KG1 (cell line): Measurements from ENCODE around the gene HAND2.

Source experiments
- DNase-seq: peaks from one replicate; lab custom pipeline; 2025; lab: John Stamatoyannopoulos, UW

HAND2 gene

DNA sequence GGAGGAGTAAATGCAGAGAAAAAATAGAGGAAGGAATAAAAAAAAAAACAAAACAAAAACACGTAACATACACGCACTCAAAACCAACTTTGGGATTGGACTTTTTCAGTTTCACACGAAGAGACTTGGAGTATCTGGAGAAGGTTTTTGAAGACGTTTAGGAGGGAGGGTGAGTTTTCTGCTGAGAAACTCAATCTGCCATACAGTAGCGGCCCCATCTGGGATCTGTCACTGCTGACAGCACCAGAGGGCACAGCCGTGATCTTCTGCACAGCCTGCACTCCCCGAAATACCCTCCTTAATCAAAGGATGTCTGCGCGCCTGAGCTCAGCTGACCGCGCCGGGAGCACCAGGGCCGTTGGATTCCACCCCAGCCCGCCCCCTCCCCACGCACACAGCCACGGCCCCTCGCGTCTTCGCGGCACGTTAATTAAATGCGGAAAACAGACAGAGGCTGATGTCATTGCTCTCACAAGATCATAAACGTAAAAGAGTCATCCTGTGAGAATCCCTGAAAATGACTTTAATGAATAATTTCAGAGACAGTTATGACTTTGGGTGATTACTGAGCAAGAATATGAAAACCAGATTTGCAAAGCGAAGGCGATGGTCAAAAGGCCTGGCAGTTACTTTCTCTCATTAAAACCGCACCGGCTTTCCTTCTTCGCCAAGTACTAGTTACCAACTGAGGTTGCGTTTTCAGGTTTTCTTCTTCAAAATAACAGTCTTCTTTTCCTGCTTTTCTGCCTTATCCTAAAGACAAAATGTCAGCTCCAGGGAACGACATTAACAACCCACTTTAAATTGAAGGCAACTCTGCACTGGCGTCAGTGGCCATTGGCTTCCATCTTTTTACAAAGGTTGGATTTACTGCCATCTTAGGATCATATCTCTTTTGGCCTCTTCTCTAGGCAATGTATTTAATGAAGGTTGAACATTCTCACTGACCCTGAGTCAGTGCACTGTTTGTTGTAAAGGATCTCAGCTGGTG lies 10.6 kb downstream of the HAND2 start:
- no peak for DNase-seq

DNA sequence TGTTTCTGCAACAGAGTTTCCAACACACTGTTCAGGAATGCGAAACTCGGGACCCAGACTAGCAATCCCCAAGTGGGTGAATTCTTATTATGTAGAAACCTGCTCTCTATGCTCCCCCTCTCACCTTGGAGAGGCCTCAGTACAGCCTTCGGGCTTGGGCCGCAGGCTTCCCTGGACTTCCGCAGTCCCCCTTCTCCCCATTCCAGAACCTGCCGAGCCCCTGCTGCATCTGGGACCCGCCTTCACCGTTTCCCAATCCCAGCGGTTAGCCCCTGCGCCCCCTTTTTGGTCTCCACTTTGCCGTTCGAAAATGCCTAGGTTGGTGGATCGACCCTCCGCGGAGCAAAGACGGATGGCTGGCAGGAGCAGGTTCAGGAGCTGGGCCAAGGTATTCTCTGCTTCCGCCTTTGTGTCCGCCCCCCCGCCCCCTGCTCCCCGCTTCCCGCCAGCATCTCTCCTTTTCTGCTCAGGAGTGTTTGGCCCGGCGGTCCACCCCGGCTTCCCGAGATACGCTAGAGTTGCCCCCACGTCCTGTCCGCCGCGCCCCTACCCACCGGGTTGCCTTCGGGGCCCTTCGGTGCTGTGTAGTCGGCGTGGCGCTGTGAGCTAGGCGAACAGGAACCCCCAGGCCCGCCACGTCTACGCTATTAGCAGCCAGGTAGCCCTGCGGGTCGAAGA lies 11.5 kb downstream of the HAND2 start:
- DNase-seq = no peak

DNA sequence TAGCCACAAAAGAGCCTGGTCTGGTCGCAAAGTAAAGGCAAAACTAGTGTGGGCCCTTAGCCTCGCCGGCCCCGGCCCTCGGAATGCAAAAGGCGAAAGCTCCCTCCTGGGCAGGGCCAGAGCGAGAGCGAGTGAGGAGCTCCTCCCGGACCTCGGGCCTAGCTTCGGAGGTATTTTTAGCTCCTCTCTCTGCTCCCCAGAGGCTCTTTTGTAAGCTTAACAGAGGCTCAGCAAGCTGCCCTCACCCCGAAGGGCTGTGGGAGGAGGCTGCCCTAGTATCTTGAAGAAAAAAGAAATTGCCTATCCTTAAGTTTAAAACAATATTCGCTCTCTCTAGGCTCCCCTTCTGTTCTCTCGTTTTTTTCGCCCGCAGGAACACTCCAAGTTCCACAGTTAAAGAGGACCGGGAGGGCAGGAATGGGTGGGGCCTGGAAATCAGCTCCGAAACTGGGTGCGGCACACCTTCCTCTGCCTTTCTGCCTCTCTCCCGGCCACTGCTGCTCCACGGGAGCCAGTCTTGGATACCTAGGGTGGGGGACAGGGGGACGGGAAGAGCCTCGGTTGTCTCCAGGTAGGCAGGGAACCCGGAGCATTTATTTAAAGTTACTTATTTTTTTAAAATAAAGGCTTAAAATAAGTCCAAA lies 12.1 kb downstream of the HAND2 start:
- no peak for DNase-seq

DNA sequence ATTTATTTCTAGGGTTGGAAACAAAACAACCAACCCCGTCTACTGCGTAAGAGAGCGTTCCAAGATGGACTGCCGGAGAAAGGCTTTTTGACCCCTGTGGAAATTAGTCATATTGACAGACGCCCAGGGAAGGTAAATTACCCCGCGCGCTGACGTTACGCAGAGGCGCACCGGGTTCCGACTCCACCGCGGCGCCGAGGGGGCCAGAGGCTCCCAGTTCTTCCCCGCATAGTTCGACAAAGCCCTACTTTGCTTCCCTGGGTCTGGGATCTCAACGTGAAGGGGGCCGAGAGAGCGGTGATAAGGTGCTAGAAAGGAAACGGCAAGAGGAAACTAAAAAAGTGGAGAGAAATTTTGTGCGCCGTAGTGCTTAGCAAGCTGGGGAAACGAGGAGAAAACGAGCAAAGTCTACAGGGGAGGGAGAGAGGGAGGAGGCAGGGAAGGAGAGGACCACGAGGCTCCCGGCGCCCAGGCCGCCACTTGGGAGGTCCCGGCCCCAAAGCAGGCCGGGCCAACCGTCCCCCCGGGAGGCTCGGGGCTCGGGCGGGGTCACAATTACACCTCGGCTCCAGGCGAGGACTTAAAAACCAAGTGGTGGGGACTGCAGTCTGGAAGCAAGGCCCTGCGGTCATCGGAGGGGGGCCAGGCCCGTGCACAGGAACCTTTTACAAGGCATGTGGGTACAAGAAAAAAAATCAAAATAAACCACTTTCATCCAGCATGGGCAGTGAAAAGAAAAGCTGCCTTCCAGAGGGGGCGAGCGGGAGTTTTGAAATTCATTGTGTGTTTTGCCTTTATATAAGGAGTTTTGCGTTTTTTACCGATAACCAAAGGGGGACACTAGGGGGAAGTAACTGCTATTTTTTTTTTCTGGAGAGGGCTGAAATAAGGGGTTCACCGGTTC lies 13.2 kb downstream of the HAND2 start:
- DNase-seq = no peak

DNA sequence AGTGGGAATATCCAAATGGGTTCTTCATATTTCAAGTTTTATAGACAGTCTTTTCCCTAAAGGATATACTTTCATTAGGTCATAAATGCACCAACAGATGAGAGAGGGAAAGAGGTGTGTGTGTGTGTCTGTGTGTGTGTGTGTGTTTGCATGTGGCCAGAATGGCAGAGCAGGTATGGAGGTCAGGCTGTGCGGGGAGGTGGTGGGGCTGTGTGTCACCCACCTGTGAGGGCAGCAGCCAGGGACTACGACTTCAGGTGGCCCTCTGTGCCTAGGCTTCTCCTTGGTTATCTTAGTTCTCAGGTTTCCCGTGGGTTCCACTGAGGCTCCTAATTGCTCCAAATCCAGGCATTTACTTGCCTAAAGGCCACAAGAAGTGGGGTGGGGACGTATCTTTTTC lies 14.6 kb downstream of the HAND2 start:
- DNase-seq = no peak

DNA sequence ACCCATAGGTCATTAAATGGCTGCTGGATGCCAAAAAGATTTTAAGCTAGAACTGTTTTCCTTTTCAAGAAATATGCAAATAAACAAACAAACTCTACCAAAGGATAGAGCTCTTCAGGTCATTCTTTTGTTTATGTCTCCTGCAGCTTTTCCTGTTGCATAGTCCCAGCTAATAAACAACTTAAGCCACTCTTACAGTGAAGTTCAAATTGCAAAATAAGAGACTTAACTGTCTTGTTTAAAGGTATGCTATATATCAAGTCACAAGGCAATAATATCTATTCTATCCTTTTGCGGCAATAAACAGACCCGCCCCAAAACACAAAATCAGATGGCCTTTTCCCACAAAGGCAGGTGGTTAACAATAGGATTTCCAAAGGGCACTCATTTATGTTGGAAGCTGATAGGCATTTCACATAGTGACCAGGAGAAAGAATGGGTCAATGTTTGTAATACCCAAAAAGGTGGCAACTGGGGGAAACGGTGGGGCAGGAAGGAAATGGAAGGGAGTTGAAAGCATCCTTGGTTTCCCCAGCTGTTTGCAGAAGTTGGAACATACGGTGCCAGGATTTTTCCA lies 15.3 kb downstream of the HAND2 start:
- no peak for DNase-seq

DNA sequence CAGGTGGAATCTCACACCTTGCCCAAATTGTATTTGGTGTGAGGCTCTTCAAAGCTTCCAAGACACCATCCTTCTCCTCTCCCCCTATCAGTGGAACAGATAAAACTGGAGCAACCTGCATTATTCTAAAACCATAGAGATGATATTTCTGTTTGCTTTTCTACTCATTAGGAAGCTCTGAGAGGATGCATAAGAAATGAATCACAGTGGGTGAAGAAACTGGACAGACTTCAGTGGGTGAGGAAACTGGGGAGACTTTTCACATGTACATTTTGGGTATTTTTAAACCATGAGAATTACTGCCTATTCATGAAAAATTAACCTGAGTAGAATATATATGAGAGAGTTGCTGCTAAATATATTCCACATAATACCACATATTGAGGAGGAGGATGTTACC lies 16.4 kb downstream of the HAND2 start:
- DNase-seq = no peak

DNA sequence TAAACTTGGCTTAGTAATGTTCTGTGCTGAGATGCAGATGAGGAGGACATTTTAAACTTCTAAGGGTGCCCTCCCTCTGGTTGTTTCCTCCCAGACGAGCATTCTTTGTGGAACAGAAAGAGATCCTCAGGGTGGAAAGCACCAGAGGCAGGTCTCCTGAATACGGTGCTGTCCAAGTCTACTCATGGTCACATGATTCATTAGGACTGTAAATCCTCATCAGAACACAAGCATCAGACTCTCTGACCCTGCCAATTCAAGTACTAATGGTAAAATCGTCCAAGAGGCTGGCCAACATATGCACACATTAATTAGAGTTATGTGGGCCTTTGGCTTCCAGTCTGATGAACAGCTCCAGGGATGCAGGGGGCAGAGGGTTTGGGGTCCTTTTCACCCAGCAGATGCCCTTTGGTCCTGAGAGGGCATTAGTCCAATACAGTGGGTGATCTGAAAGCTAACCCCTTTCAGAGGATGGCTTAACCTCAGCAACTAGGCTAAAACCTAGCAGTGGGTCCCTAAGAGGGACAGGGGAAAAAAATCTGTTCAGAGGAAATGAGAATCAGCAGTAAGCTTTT lies 18.2 kb downstream of the HAND2 start:
- DNase-seq = no peak

DNA sequence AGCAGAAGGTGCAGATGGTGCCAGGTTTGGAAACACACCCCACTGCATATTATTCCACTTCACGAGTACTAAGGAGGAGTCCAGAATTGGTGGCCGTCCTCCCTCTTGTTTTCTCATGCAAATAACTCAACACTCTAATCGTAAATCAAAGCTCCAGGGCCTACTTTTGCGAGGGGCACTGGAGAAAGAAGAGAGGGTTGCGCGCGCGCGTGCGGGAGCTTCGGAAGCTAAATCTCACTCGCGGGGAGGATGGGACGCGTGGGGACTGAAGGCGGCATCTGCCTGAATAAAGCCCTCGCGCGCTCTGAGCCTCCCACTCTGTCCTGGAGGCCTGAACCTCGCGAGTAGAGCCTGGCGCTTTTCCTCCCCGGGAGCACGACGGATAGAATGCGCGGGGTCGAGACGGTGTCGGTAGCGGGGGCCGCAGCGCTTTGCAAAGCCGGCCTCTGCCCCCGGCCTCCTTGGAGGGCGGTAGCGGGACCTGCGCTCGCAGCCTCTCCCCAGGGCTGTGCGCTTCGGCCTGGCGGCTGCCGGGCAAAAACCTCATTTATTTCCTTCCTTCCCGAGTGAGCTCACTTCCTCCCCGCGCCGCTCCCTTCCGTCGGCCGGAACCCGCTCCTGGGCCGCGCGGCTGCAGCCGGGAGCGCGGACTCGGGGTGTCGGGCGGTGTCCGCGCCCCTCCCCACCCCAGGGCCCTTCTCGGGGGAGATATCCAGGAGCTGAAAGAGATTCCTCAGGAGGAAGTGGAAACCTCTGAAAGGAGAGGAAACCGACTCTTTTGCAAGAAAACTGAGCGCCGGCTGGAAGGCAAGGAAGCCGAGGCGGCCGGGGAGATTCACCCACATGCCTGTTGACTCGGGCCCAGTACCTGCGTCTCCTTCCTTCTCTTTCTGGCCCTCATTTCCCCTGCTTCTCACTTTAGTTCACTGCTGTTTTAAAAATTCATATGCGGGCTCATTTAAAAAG lies 20.7 kb downstream of the HAND2 start:
- DNase-seq = no peak

DNA sequence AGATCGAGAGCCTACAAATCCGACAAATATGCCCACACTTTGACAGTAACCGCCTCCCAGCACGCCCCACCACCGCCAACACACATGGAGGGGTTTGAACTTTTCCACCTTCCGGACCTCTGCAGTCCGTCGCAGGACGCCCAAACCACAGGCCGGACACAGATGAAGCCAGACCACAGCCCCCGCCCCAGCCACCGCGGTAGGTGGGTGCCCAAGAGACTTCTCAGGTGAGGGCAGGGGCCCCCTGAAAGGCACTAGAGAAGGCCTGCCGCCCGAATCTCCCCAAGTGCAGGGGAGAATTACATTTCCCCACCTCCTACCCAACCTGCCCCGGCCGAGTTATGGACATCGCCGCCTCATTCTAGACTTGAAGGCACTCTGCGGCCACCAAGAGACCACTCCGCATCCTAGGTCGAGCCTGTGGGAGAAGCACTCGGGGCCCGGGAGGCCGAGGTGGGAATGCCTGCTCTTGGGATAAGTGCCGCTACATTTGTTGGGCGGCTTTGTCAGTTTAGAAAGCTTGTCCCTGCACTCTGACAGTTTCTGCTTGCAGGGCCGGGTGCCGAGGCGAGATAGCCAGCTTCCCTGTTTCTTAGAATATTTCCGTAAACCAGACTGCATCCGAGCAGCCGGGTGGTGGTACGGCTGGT lies 21.5 kb downstream of the HAND2 start:
- DNase-seq = no peak

DNA sequence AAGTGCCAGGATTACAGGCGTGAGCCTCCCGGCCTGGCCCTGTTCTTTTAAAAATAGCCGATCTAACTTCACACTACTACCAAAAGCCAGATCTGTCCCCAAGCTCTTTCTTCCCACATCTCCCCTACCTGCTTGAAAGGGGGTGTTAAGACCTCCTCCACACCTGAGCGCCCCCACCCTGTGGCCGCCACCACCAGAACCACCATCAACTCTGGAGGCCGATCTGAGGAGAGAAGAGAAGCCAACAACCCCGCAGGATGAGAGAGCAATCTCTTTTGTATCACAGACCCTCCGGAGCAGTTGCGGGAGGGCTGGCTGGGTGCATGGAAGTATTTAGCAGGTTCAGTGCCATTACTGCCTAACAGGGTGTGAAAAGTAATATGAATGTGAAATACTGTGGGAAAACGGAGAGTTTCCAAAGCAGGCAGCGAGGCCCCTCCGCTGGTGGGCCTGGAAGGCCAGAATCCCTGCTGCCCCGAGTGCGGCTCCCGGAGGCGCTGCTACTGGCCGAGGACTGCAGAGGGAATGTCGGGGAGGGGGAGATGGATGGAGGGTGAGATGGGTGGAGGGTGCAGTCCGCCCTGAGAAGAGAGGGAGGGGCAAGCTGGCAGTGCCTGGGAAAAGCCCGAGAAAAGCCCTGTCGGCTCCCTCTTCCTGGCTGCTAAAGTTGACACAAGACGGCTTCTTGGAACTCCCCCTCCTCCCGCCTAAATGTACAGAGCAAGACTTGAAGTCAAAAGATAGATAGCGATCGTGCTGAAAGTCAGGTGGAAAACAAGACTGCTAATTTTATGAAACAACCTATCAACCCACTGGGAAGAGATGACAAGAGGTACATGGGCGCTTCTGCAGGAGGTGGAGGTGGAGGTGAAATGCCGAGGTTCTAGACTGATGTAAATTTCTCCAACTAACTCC lies 22.3 kb downstream of the HAND2 start:
- DNase-seq = no peak

DNA sequence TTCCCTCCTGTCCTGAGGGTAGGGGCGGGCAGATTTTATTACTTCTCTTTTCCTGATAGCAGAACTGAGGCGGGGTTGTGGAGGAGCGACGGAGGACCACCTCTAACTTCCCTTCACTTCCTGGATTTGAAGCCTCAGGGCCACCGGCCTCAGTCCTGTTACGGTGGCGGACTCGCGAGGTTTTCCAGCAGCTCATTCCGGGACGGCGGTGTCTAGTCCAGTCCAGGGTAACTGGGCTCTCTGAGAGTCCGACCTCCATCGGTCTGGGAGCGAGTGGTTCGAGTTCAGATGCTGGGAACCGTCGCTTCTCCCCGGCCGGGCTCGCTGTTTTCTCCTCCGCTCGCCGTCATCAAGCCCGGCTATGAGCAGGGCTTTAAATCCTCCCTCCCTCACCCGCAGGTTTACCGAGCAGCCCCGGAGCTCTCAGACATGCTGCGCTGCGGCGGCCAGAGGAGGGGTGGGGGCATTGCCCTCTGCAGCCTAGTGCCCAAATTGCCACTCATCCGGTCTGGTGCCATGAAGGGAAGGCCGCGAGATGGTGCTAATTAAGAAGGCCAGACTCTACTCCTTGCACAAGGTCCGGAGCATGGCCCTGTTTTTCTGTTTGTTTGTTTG lies 23.3 kb downstream of the HAND2 start:
- DNase-seq = no peak

DNA sequence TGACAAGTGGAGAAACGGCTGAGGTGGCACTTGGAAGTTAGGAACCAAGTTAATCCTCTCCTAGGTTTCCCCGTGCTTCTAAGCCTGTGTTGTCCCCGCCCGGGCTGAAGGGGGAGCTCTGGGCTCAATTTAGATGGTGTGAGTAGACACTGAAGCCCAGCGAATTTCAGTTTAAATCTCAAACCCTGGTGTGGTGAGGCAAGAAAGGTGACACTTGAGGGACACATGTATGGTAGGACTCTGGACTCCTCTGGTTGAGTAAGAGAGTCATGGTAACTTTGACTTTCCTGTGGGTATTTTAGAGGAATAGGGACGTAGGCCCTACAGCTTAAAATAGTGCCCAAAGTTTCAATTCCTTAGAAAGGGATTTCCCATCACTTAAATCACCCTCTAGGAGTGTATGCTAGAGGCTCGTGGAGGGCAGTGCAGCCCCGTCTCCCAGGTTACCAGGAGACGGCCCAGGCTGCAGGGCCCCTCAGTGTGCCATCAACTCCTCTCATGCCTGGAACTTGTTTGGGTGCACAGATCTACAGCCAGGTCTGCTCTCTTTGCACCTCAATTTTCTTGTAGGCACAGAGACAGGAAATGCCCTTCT lies 24.0 kb downstream of the HAND2 start:
- no peak for DNase-seq

DNA sequence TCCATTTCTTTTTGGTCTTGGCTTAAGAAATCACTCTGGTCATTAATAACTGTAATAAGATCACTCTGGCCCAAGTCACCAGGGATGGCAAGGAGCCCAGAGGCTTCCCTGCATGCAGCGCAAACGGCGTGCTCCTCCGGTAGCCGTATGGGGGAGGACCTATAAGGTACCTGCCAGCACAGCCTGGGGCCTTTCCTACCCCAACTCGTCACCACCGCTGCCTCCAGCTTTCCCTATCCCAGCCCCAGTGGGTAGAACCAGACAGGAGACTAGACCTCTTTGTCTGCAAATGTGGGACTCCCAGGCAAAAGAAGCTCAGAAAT lies 25.9 kb downstream of the HAND2 start:
- no peak for DNase-seq

DNA sequence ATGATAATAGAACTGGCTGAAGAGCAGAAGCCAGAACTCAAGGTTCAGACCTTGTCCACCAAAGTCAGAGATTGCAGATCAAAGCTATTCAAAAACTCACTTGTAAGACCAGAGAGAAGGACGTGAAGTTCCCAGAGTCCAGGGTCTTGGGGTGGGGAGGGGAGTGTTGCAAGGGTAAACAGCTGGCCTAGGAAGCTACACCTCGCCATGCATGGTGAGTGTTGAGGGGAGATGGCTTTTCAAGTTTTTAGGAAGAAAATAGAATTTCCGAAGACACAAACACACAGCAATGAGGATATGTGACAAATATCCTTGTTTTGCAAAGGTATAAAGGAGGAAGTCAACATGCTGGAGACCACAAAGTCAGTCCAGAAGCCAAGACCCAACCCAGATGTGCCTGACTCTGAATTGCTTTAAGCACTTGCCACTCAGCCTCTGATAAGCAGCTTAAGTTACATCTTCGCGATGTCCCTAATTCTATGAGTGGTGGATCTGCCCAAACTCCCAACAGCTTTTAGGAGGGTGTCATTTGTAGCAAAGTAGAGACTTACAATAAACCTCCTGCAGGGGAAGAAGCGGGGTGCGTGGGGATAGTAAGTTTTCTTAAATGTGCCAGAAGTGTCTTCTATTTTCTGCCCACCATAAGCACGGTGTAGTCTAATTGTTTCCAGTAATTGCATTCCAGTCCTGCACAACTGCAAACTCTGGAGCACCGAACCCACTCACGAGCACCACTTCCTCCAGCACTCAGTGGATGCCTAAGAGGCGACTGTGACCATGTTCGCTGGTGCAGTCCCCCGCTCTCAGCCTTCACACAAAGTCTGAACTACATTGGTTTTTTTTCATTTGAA lies 26.5 kb downstream of the HAND2 start:
- DNase-seq = no peak

DNA sequence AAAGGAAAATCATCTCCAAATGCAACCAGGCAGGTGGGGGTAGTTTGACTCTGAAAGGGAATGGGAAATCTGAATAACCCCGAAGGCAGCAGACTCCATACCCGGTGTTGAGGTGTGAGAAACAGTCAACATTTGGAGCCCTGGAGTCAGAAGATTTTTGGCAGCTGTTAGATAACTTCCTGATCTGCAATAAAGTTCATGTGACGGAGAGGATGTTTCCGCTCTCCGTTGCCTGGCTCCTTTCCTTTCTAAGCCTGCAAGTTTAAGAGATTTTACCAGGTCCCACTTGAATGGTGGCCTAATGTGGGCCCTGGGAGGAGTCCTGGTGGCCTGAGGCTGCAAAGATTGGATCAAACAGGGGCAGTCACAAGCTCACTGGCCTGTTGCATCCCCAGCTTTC lies 27.7 kb downstream of the HAND2 start:
- no peak for DNase-seq
